GM12872 (cell line): Measurements from ENCODE around the gene PRRG4.

ENCODE experiments used
- CTCF ChIP-seq: IDR thresholded peaks from 3 replicates; pipeline ENCODE4 v1.5.1; 2011; ENCODE audit warnings: low read depth, mild to moderate bottlenecking, low read length, moderate library complexity; ENCODE audit not compliant: insufficient read depth

Gene PRRG4

GRCh38 chr11:32794439-32794838, 35.3 kb upstream of the PRRG4 start, which contains the start of gene CCDC73:
Gene CCDC73 (minus strand): TSS chr11:32794662. CDS start chr11:32760243, 34,419 bp downstream.
- no peak for TF ChIP-seq CTCF

GRCh38 chr11:32796425-32796824, 33.3 kb upstream of the PRRG4 start:
- no peak for TF ChIP-seq CTCF

- TF ChIP-seq CTCF, result peak; percentile 93
These were observed 20.4 kb upstream of the PRRG4 start for GRCh38 chr11:32809313-32809712.

- TF ChIP-seq CTCF, result no peak
These were observed 12.4 kb upstream of the PRRG4 start for GRCh38 chr11:32817181-32817851.

- TF ChIP-seq CTCF, result no peak
These were observed 11.9 kb upstream of the PRRG4 start for GRCh38 chr11:32817852-32818183.

- TF ChIP-seq CTCF, result no peak
These were observed 10.5 kb upstream of the PRRG4 start for GRCh38 chr11:32819187-32819586.

GRCh38 chr11:32820497-32820896, 9.2 kb upstream of the PRRG4 start:
- TF ChIP-seq CTCF, result no peak

- TF ChIP-seq CTCF, result no peak
These were observed 8.2 kb upstream of the PRRG4 start for GRCh38 chr11:32821517-32821916.
